Activated CD4-positive, alpha-beta T cell treated with anti-CD3 and anti-CD28 coated beads for 48 hours (primary cell): ENCODE measurements around the gene PCNP.
"Not testable (repeated sequence)": the region's sequence is repeated elsewhere in the genome, so short reads cannot be mapped to it uniquely, and the experiment has no call there.

Source experiments
- DNase-seq: peaks from one replicate; pipeline ENCODE4 v3.0.0-alpha.2; 2020

Gene PCNP

DNA sequence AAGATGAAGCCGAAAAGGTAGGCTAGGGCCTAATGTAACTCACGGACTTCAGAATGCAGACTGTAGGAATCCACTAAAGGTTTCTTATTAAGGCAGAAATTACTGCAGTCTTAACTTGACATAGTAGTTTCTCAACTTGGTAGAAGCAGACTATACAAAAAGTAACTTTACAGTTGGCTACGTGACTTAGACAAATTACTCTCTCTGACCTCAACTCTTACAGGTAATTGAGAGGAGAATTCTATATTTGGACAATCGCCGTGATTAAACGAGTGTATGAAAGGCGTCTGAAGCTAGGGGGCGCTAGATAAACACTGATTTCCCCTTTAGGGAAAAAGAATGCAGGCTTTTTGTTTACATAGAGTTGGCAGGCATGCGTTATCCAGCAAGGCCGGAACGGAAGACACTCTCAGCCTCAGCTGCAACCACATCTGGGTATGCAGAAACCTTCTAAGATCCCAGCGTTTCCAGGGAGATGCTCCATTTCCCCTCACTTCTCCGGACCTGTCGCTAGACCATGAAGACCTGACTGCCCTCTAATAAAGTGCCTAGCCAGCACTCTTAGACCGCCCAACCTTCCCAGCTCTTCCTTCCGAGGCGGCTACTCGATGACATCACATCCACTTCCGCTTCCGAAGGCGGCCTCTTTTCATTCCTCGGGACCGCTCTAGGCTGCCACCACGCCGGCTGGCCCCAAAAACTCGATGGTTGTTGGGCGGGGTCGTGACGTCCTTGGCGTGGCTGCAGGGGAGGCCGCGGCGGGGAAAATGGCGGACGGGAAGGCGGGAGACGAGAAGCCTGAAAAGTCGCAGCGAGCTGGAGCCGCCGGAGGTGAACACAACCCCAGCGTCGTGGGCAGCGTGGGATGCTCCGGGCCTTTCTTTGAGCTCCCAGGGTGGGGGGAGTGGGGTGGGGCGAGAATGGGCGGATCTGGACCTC, at the start of gene PCNP:
TSS of gene PCNP (plus strand) at position 732 of the 939 bp plus-strand sequence. CDS start at position 768, 36 bp downstream.
- peak; percentile 100 for DNase-seq

- no peak for DNase-seq
These were observed 46.5 kb upstream of the PCNP start for GRCh38 chr3:101527441-101527840.

DNA sequence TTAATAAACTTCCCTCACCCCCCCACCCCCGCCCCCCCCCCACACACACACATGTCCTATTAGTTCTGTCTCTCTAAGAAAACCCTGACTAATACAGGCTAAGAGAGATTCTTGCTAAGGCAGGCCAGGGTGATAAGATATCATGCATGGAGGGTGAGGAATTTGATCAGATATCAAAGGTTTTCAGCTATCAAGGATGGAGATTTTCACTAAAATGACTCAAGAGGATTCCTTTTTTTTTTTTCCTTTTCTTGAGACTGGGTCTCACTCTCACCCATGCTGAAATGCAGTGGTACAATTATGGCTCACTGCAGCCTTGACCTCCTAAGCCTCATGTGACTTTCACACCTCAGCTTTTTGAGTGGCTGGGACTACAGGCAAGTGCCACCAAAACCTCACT, 46.1 kb upstream of the PCNP start:
- DNase-seq, result no peak

DNA sequence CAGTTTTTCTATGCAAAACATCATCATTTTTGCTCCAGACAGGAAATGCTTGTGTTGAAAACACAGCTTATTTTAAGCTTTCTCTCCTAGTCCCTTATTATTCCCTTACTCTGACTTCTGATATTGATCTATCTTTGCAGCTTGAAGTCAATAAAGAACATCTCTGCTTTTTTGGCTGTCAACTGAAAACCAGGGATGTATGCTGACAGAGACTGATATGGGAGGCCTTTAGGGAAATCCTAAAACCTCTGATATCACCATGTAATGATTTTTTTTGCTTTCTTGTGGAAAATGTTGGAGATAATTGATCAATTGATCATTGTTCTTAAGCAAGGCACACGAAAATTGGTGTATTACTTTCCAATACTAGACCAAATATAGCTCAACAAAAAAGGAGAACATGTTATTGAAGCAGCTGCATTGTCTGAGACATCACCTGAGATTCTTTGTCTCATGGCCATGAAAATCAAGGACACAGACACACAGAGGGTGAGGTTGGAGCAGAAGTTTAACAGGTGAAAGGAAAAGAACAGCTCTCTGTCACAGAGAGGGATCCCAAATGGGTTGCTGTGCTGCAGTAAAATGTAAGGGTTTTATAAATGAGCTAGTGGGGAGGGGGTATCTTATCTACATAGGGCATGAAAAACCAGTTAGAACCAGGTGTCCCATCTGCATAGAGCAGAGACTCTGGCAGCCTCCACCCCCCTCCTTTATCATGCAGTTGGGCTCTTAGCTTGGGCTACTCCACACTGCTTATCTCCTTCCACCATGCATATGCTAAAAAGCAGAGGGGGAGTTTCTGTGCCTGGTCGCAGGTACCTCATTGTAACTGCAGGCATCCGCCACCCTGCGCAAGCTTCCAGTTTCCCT, 43.9 kb upstream of the PCNP start:
- no peak for DNase-seq

GRCh38 chr3:101530686-101531047, 43.3 kb upstream of the PCNP start:
- no peak for DNase-seq

- no peak for DNase-seq
These were observed 42.4 kb upstream of the PCNP start for GRCh38 chr3:101531473-101532086.

DNA sequence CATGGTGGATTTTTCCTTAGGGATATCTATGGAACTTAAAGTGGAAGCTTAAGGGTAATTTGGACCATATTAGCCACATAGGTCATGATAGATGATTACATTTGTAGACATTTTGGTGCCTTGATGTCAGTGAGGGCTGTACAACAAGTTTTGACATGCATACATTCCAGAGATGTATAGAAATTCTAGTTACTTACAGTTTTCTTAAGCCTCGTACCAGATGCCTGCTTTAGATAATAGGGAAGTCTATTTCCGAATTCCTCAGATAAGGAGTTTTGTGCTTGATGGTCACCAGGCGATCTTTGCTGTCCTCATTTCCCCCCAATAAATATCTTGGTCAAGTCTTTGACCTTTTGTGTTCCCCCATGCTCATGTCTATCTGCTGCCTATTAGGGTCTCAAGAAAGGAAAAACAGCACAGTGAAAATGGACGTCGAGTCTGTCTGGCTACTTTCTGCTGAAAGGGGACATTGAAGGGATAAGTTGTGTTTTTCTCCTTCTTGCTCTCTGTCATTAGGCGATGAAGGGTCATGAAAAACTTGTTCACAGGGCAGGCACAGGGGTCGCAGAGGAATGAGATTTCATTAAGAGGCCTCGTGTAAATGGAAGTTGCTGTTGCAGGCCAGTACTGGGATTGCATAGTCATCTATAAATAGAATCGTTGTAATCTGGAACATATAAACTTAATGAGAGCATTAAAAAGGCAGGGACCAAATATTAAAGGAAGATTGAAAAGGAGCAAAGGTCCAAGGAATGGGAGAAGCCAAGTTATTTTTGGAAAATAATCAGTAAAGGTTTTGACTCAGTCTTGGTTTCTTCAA, 41.0 kb upstream of the PCNP start:
- DNase-seq, result no peak

- DNase-seq, result no peak
These were observed 40.4 kb upstream of the PCNP start for GRCh38 chr3:101533603-101533968.

DNA sequence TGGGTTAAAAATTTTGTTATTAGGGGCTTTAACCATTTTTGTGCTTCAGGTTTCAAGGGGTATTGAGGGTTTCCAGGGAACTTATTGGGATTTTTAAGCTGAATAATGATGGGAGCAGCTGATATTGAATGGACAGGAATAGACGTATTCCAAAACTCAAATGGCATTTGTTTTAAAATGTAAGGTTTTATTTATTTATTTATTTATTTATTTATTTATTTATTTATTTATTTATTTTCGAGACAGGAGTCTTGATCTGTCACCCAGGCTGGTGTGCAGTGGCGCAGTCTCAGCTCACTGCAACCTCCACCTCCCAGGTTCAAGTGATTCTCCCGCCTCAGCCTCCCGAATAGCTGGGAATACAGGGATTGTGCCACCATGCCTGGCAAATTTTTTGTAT, 38.8 kb upstream of the PCNP start:
- no peak for DNase-seq

GRCh38 chr3:101536266-101536665, 37.7 kb upstream of the PCNP start:
- DNase-seq, result no peak

- DNase-seq, result not testable (repeated sequence)
These were observed 37.0 kb upstream of the PCNP start for GRCh38 chr3:101536955-101537354.

GRCh38 chr3:101542957-101543356, 31.0 kb upstream of the PCNP start:
- DNase-seq, result no peak

DNA sequence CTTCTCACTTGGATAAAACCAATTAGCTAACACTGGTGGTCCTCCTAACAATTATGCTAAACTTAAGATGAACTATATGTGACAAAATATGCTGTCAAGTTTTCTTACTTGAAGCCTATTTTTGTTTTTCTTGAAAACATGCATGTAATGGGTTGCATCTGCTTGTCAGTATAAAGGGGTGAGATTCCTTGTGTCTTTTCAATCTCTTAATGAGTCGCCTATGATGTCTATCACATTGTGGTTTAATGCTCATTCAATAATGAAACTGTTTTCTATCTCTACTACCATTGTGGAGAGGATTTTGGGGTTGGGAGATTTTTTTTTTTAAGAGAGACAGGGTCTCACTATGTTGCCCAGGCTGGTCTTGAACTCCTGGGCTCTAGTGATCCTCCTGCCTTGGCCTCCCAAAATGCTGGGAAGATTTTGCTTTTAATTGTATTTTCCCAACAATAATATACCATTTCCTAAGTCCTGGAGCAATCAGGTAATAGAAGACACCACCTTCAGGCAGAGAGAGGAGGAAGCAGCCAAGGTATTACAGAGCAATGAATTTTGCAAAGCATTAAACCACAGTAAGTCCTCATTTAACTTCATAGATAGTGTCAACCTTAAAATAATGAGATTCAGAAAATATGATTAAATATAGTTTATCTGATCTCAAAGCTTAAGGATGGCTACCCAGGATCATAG, 29.7 kb upstream of the PCNP start:
- no peak for DNase-seq

GRCh38 chr3:101548527-101549105, 25.4 kb upstream of the PCNP start:
- DNase-seq, result no peak

DNA sequence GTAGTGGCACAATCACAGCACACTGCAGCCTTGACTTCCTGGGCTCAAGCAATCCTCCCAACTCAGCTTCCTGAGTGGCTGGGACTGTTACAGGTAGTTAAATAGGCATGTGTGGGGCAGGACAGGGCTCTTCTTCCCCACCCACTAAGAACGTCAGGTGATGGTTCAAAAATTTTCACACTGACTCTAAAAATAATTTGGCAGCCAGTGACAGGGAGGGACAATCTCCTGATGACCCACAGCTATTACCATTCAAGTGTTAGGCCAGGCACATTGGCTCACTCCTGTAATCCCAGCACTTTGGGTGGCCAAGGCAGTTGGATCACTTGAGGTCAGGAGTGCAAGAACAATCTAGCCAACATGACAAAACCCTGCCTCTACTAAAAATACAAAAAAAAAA, 24.5 kb upstream of the PCNP start:
- DNase-seq, result no peak

GRCh38 chr3:101551359-101552081, 22.5 kb upstream of the PCNP start:
- DNase-seq, result not testable (repeated sequence)

GRCh38 chr3:101553381-101553780, 20.6 kb upstream of the PCNP start:
- not testable (repeated sequence) for DNase-seq

DNA sequence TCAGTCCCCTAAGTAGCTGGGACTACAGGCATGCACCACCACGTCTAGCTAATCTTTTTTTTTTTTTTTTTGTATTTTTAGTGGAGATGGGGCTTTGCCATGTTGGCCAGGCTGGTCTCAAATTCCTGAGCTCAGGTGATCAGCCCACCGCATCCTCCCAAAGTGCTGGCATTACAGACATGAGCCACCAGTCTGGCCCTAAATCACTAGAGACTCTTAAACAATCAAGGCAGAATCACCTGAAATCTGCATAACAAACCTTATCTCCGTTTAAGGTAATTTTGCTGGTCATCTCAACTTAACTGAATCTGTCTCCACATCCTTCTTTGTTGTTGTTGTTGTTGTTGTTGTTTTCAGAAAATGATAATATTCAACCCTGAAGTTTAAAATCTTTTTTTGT, 17.9 kb upstream of the PCNP start:
- DNase-seq, result no peak

DNA sequence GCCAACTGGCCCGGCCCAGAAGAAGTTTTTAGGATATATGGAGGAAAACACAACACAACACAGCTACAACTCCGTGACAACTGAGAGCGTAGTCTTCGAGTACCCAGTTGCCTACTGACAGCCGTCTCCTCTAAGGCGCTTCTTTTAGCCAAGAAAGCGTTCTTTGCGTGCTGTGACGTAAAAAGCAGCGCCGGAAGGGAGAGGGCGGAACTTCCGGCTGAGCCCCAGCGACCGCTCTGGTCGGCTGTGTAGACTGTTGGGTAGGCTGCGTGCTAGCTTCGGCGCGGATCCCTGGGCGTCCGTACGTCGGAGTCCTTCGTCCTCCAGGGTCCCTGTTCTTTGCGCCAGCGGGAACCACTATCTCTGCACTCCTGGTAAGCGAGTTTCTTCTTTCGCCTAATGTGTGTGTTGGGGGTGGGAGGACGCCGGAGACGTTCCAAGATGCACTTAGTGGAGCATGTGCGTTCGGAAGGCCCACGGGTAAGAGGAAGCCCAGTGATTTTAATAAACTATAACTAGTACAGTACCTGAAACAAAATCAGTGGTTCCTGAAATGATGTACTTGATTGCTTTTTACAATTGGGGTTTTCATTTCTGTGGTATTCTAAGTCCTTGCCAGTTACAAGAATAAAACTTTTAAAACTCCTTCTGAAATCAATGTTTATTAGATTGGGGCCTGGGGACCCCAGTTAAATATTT, 12.2 kb upstream of the PCNP start, which contains the start of gene TRMT10C:
TSS of gene TRMT10C (plus strand) at position 239 of the 699 bp plus-strand sequence. CDS start 2,914 bp downstream, outside the sequence.
- peak; percentile 95 for DNase-seq
